ENCODE results near the gene CDKN1C.
A peak's percentile ranks its signal among the peaks of the same experiment; 100 is the strongest.
"Not testable (repeated sequence)": the region's sequence is repeated elsewhere in the genome, so short reads cannot be mapped to it uniquely, and the experiment has no call there.

Gene CDKN1C

GRCh38 chr11:2909133-2909902 lies 23.7 kb upstream of the CDKN1C start:
- no peak for DNase-seq (ENCODE audit: low spot score)

- DNase-seq (ENCODE audit: low spot score), result no peak
These were observed 22.6 kb upstream of the CDKN1C start for GRCh38 chr11:2908130-2908529.

- not testable (repeated sequence) for DNase-seq (ENCODE audit: low spot score)
These were observed 19.7 kb upstream of the CDKN1C start for GRCh38 chr11:2905299-2905698.

- no peak for DNase-seq (ENCODE audit: low spot score)
These were observed 18.8 kb upstream of the CDKN1C start for GRCh38 chr11:2904153-2905052.

GRCh38 chr11:2903672-2904011 lies 18.1 kb upstream of the CDKN1C start:
- DNase-seq (ENCODE audit: low spot score), result no peak

- DNase-seq (ENCODE audit: low spot score), result no peak
These were observed 17.5 kb upstream of the CDKN1C start for GRCh38 chr11:2902784-2903671.

- peak; percentile 93 for DNase-seq (ENCODE audit: low spot score)
These were observed 16.5 kb upstream of the CDKN1C start for GRCh38 chr11:2901854-2902783.

GRCh38 chr11:2901196-2901796 lies 15.7 kb upstream of the CDKN1C start:
- DNase-seq (ENCODE audit: low spot score), result no peak

GRCh38 chr11:2899080-2899783 lies 13.7 kb upstream of the CDKN1C start:
- DNase-seq (ENCODE audit: low spot score), result no peak

GRCh38 chr11:2898366-2899079 lies 12.9 kb upstream of the CDKN1C start:
- no peak for DNase-seq (ENCODE audit: low spot score)

- DNase-seq (ENCODE audit: low spot score), result no peak
These were observed 11.5 kb upstream of the CDKN1C start for GRCh38 chr11:2897048-2897447.

GRCh38 chr11:2896047-2896446 lies 10.5 kb upstream of the CDKN1C start:
- DNase-seq (ENCODE audit: low spot score), result no peak

GRCh38 chr11:2893935-2894334 lies 8.4 kb upstream of the CDKN1C start:
- no peak for DNase-seq (ENCODE audit: low spot score)

GRCh38 chr11:2892967-2893528 lies 7.5 kb upstream of the CDKN1C start:
- no peak for DNase-seq (ENCODE audit: low spot score)

- DNase-seq (ENCODE audit: low spot score), result peak; percentile 89
These were observed 6.8 kb upstream of the CDKN1C start for GRCh38 chr11:2892215-2892966.

GRCh38 chr11:2891326-2892214 lies 6.0 kb upstream of the CDKN1C start:
- DNase-seq (ENCODE audit: low spot score), result no peak
